ENCODE data around the gene PARN.
A peak's percentile ranks its signal among the peaks of the same experiment; 100 is the strongest.
"Not testable (repeated sequence)": the region's sequence is repeated elsewhere in the genome, so short reads cannot be mapped to it uniquely, and the experiment has no call there.

PARN gene

GRCh38 chr16:14436401-14436955, 193.6 kb downstream of the PARN start:
- DNase-seq: no peak

DNA sequence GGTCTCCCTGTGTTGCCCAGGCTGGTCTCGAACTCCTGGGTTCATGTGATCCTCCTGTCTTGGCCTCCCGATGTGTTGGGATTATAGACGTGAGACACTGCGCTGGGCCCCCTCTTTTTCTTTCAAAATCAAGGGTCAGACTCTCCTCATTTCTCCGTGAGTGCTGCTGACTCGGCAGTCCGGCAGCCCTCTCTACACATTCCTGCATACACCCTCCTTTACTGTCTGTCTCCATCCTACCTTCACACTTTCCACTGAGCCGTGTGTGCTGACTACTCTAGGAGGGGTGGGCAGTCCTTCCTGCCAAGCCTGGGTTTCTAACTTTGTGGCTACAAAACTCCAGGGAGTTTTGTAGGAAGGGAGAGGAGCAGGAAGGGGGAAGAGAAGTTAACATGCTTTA, 195.2 kb downstream of the PARN start:
- DNase-seq: no peak

DNA sequence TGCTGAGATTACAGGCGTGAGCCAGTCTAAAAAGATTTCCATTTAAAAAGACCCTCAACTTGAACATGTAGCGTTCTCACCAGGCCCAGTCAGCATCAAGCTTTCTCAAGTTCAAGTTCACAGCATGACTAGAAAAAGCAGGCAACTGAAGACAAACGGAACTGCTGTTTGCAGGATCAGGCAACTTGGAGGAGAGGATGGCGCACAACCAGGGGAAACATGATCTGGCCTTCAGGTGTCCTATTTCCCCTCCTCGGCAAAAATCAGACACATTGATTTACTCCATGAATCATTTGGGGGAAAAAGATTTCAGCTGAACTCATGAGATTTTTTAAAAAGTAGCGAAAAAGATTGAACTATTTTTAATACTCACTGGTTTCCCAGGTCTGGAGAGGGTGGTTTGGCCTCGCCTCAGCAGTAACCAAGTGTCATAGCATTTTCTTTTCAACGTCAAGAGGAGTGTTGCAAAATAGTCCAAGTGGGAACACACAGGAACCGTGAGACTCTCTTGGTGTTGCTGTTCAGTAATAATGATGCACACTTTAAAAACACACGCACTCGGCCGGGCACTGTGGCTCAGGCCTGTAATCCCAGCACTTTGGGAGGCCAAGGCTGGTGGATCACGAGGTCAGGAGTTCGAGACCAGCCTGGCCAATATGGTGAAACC, 201.0 kb downstream of the PARN start:
- not testable (repeated sequence) for DNase-seq

DNA sequence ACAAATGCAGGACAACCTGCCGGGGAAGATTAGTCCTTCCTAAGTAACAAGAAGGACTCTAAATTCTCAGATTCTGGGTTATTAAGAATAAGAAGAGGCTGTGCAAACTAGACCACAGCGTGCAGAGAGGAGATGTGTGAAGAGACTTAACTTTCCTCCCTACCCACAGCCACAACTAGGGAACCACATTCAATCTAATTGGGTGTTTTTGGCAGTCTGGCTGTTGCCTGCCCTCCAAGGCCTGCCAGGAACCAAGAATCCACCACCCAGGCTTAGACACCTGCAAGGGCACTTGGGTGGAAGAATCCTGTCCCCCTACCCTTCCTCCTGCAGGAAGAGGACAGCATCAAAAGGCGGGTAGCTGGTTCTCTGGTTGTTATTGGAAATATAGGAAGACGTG, 202.0 kb downstream of the PARN start:
- DNase-seq: no peak

DNA sequence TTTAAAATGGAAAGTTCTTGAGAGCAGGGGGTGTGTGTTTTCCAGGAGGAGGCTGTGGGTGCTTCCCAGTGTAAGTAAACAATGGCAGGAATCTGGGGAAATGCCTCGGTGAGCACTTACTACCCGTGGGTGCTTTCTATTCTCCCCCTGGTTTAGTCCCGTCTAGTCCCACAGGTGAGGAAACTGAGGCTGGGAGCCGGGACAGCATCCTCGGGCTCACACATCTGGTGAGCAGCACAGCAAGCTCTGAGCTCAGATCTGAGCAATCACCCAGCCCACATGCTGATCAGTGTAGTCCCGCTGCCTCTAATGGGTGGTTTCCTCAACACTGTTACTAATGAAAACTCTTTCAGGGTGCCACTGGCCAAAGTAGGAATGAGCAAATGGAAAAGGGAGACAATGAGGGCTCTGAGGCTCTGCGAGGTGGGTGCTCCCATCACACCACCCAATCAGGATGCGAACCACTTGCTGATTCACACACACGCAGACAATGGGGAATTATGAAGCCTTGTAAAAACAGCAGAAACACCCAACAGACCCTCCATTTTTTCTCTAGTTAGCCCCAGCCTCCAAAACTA, 202.6 kb downstream of the PARN start:
- no peak for DNase-seq

GRCh38 chr16:14424595-14424994, 205.5 kb downstream of the PARN start:
- DNase-seq: no peak

- DNase-seq: no peak
Observed at GRCh38 chr16:14423344-14423743, 206.7 kb downstream of the PARN start.

- DNase-seq: no peak
Observed at GRCh38 chr16:14420721-14421488, 209.2 kb downstream of the PARN start.

GRCh38 chr16:14420243-14420642, 209.8 kb downstream of the PARN start:
- DNase-seq: not testable (repeated sequence)

DNA sequence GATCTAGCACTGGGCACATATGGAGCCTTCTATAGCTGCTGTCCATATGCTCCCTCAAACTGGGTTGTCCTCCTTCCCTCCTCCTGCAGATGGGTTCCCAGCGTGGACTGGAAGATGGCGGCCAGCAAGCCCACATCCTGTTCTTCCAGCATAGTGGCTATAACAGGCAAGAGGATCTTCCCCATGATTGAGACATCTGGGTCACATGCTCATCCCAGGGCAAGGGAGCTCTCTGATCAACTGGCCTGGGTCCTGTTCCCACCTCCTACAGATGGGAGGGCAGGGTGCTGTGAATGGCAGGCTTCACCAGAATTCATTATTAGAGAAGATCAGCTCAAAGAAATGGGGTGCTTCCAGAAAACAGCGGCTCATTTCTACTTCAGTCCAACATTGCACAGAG, 210.2 kb downstream of the PARN start:
- no peak for DNase-seq

- no peak for DNase-seq
Observed at GRCh38 chr16:14418795-14419225, 211.2 kb downstream of the PARN start.

DNA sequence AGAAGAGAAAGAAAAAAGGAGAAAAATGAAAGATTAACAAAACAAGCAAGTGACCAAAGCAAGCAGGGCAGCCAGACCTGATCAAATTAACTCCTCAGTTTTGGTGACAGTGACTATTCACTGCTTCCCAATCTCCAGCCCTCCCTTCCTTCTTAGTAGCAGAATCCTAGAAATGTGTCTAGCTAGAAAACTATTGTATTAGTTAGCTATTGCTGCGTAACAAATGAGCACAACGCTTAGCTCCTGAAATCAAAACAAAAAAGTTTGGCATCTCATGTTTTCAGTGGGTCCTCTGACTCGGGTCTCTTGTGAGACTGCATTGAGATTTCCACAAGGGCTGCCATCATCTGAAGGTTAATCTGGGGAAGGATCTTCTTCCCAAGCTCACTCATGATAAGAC, 213.9 kb downstream of the PARN start:
- no peak for DNase-seq

- DNase-seq: no peak
Observed at GRCh38 chr16:14415291-14415690, 214.8 kb downstream of the PARN start.

DNA sequence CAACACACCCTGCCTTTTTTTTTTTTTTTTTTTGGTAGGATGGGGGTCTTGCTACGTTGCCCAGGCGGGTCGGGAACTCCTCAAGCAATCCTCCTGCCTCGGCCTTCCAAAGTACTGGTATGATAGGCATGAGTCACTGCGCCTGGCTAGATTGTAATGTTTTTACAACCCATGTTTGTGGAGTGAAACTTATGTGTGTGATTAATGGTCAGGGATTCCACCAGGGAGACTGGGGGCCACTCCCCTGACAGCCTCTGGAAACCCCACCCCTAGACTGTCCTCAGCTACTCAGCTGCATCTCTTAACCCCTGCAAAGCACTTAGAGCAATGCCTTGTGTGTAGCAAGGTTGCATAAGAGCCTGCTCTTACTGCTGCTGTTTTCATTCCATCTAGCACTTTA, 220.5 kb downstream of the PARN start:
- no peak for DNase-seq

DNA sequence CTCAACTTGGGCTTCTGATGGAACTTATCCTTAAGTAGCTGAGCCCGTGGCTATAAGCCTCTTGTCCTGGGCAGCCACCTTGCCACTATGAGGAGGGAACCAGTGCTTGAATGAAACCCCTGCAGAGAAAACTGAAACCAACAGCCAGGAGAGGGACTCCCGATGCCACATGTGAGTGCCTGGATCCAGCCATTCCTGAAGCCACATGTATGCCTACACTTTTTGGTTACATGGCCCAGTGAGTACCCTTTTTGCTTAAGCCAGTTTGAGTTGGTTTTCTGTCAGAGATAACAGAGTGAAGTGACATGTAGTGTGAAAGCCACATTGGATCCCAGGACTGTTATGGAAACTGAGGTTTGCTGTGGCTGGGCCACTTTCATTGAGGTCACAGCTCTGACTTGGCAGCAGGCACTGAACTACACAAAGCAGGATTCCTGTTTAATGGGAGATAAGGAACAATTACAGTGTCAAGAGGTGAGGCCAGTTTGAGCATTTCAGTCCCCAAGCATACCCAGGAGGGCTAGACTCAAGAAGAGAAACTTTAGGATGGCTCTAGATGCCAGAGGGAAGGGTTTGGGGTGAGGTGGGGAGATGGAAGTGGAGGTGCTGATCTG, 222.2 kb downstream of the PARN start:
- DNase-seq: no peak

- DNase-seq: peak; percentile 41
Observed at GRCh38 chr16:14405611-14406537, 224.2 kb downstream of the PARN start.

- not testable (repeated sequence) for DNase-seq
Observed at GRCh38 chr16:14403001-14403389, 227.1 kb downstream of the PARN start.

- not testable (repeated sequence) for DNase-seq
Observed at GRCh38 chr16:14402114-14403000, 227.7 kb downstream of the PARN start.

GRCh38 chr16:14401711-14402061, 228.4 kb downstream of the PARN start:
- not testable (repeated sequence) for DNase-seq

DNA sequence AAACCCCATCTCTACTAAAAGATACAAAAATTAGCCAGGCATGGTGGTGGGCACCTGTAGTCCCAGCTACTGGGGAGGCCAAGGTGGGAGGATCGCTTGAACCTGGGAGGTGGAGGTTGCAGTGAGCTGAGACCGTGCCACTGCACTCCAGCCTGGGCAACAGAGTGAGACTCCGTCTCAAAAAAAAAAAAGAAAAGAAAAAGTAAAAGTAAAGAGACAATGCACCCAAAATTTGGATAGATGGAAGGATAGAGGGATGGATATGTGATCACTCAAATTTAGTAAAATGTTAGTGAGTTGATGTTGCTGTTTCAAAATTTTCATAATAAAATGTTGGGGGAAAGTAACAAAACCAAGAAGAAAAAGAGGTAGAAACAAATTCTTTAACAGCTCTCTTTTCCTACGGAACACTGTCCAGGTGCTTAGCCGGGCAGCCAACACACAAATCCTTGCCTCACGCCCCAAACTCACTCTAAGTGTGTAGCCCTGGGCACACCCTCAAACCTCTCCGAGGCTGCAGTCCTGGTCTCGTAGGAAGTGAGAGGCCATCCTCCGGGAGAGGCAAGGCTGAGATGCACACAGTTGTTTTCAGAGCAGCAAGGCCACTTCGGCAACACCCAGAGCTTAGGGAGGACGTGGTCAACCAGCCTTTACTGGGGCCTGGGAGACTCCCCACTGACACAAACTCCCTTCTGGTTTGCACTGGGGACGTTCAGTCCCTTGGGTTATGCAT, 228.9 kb downstream of the PARN start:
- not testable (repeated sequence) for DNase-seq
